GM19324 (cell line): ENCODE measurements around the gene MAP2K3.
"Not testable (repeated sequence)": the region's sequence is repeated elsewhere in the genome, so short reads cannot be mapped to it uniquely, and the experiment has no call there.

Experiments
- ATAC-seq: cut with Tn5 transposase; IDR thresholded peaks from one replicate; pipeline ENCODE4 v1.9.1; 2021; ENCODE audit warnings: mild to moderate bottlenecking, moderate library complexity; ENCODE audit not compliant: unreplicated experiment, low FRiP score

The MAP2K3 gene

DNA sequence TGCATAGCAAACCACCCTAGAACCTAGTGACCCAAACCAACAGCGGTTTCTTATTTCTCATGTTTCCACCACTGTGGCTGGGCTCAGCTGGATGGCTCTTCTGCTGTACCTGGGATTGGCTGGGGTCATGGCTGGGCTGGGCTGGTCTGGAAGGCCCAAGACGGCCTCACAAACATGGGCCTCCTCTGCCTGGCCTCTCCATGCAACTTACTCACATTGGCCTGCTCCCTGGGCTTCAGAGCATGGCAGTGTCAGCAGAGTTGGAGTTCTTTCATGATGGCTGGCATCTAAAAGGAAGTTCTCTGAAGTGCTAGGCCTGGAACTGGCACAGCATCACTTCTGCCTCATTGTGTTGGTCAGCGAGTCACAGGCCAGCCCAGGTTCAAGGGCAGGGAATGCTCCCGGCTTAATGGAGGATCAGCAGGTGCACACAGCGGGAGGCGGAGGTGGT, 24.4 kb downstream of the MAP2K3 start:
- ATAC-seq = not testable (repeated sequence)

DNA sequence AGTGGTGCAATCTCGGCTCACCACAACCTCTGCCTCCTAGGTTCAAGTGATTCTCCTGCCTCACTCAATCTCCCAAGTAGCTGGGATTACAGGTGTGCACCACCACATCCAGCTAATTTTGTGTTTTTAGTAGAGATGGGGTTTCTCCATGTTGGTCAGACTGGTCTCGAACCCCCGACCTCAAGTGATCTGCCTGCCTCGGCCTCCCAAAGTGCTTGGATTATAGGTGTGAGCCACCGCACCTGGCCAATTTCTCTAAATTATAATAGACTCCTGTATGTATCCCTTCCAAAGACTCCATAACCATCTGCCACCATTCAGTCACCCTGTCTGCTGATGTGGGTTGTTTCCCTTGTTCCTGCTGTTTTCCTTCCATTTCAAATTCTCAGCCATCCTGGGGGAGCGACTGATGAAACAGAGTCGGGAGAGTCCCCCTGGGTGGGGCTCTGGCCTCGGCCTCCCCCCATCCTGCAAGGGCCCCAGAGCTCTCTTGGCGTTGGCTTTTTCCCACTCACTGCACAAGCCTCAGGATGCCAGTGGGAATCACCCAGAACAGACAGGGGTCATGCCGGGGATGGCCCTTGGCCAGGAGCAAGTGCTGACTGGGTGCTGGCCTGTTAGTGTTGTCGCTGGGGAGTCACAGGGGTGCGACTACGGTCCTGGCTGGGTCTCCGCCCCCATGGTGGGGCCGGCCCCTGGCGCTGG, 25.7 kb downstream of the MAP2K3 start:
- not testable (repeated sequence) for ATAC-seq

DNA sequence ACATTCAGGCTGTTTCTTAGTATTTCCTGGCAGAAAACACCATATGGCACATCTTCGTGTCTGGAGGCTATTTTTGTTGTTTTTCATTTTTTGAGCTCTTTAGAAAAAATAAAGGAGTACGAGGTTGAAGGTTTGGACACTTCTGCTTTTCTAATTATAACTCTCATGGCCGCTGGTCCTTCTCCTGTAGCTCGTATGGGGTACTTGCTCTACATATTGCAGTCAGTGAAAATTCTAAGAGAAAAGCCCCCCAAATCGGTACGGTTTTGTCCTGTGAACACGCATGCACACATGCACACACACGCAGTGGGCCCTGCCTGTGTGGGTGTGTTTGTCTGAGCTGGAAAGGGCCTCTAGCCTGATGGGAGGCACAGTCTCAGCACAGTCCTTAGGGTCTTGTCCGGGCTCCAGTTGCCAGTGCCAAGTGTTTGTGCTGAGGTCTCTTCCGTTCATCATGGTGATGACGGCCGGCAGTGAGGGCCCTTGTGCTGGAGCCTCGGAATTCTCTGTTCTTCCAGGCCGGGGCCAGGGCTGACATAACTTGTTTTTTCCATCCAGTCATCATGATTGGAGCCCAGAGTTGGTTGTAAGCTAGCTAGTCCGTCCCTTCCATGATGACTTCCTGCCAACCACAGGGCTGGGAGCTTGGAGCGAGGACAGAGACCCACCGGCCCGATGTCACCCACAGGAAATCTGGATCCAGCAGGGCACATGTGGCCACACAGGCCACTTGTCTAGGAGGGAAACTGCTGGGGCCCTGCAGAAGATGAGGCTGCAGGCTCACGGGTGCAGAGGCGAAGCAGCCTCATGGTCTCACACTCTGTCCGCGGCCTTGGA, 26.5 kb downstream of the MAP2K3 start:
- not testable (repeated sequence) for ATAC-seq

DNA sequence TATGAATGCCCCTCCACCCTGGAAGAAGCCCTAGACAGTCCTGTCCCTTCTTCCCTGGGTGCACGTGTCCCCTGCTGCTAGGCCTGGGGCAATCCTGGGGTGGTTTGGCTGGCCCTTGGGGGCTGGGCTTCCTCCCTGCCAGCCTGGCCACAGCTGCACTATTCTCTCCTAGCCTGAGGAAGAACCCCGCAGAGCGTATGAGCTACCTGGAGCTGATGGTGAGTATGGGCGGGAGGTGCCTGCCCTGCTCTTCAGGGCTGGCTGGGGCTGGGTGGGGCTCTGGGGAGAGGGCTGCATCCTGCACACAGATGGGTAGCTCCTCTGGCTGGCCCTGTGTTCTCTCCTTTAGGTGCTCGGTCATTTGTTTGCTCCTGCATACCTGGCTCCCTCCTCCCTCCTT, 28.8 kb downstream of the MAP2K3 start:
- ATAC-seq = no peak

DNA sequence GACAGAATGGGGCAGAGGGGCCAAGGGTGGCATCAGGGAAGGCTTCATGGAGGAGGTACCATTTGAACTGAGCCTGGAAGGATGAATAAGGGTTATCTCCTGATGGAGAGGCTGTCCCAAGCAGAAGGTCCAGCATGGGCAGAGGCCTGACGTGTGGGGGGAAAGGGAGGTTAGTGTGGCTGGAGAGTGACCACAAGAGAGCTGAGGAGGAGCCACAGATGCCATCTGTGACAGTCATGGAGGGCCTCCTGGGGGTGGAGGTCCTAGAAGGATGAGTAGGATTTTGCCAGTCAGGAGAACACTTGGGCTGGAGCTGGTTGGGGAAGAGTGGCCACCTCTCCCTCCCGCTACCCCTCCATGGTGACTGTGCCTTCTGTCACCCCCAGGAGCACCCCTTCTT, 29.2 kb downstream of the MAP2K3 start:
- not testable (repeated sequence) for ATAC-seq

DNA sequence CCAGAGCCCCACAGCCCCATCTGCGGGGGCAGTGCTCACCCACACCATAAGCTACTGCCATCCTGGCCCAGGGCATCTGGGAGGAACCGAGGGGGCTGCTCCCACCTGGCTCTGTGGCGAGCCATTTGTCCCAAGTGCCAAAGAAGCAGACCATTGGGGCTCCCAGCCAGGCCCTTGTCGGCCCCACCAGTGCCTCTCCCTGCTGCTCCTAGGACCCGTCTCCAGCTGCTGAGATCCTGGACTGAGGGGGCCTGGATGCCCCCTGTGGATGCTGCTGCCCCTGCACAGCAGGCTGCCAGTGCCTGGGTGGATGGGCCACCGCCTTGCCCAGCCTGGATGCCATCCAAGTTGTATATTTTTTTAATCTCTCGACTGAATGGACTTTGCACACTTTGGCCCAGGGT, 29.8 kb downstream of the MAP2K3 start:
- ATAC-seq = not testable (repeated sequence)

DNA sequence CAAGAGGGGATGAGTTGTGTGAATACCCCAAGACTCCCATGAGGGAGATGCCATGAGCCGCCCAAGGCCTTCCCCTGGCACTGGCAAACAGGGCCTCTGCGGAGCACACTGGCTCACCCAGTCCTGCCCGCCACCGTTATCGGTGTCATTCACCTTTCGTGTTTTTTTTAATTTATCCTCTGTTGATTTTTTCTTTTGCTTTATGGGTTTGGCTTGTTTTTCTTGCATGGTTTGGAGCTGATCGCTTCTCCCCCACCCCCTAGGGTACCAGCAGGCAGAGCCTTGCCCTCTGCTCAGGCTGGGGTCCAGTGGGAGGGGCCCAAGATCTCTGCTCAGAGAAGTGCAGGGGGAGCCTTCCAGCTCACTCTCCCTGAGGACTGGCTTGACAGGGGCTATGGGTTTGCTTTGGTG, 30.2 kb downstream of the MAP2K3 start:
- ATAC-seq = not testable (repeated sequence)

DNA sequence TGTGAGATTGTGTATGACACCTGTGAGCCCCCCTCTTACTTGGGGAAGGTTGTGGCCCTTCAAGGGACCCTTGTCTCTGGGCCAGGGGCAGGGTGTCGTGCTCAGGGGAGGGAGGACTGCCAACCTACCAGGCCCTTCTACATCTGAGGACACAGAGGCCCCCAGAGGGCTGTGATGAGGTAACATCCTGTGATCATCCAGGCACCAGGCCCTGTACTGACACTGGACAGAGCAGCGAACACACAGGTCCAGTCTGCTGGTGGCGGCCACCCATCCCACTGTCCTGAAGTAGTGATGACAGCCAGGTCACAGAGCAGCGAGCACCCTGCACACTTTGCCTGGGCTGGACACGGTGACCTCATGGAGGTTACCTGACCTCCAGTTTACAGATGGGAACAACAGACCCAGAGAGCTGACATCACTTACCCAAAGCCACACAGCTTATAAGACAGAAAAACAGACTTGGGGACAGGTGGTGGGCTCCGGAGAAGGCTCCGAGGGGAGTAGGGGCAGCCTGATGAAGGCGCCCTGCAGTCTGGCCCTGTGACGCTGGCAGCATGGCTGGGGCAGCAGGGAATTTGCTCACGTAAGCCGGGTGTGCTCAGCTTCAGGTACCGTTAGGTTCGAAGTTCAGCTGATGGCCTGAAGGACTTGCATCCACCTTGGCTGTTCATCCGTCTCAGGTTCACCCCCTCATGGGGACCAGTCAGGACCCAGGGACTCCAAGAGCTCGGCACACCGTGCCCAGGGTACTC, 30.9 kb downstream of the MAP2K3 start:
- not testable (repeated sequence) for ATAC-seq

DNA sequence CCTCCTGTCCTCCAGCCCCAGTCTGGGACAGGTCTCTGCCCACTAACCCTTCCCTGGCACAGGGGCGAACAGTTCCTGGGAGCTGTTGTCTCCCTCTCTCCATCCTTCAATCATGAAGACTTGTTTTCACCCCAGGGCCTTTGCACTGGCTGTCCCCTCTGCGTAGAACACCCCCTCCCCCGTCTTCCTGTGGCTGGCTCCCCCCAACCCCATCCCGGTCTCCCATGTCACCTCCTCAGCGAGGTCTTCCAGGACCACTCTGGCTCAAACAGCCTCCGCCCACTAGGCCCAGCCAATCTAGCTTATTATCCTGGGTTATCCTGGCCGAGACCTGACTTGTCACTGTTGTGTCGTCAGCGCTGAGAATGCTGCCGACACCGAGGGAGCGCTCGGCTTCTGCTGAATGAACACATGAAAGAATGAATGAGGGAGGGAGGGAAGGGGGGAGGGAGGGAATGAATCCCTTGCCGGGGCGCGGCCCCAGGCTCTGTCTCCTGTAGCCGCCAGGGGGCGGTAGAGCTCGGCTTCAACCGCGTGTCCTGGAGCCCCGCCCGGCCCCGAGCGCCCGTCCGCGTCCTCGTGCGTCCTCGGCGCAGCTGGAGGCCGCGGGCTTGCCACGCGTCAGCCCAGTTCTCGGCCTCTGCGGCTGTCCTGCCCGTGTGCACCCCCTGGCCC, 31.8 kb downstream of the MAP2K3 start:
- not testable (repeated sequence) for ATAC-seq

DNA sequence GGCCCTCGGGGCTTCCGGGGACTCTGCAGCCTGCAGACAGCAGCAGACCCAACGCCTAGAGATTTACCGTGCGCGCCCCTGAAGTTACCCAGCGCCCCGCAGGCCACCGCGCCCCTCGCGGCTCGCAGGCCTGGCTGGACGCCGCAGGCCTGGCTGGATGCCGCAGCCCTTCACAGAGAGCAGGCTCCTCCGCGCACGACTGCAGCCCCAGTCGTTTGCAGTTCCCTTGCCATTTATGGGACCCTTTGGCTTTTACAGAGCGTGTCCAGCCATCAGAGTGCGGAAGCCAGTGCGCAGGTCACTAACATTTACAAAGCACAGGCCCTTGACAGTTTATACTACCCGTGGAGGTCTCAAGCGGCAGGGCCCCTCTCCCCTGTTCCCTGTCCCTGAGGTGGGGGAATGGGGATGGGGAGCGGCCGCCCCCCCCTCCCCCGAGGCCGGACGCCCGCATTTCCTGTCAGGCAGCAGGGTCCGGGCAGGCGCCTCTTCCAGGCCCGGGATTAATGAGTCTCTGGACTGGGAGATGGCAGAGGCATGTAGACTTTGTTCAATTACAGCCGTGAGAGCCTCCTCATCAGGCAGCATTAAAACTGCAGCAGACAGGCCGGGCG, 32.5 kb downstream of the MAP2K3 start:
- not testable (repeated sequence) for ATAC-seq

DNA sequence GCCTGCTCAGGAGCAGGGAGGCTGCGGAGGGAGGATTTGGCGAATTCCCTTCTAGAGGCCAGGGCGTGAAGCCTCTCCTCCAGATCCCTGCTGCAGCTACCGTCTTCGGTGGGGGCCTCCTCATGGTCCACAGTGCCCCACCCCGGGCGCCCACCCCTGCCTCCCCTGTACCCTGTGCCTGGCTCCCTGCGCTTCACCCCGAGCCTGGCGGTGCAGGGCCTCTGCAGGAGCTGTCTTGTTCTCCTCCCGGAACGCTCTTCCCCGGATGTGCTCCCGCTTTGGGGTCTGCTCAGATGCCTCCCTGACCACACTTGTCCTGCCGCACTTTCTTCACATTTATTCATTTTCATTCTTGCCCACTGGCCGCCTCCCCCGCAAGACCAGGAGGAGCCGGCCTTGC, 33.3 kb downstream of the MAP2K3 start:
- not testable (repeated sequence) for ATAC-seq

DNA sequence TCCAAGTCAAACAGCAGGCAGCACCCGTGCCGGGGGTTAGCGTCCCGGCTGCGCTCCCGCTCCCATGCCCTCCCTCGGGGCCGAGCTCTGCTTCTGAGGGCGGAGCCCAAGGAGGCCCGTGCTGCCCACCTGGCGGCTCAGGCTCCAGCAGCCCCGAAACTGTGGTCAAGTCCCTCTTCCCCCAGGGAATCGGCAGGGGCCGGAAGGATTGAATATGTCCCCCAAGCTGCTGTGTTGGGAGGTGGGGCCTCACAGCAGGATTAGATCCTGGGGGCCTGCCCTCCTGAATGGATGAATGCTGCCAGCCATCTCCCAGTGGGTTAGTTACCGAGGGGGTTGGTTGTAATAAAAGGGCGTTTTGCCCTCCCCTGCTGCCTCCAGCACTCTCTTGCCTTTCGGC, 33.9 kb downstream of the MAP2K3 start:
- no peak for ATAC-seq

DNA sequence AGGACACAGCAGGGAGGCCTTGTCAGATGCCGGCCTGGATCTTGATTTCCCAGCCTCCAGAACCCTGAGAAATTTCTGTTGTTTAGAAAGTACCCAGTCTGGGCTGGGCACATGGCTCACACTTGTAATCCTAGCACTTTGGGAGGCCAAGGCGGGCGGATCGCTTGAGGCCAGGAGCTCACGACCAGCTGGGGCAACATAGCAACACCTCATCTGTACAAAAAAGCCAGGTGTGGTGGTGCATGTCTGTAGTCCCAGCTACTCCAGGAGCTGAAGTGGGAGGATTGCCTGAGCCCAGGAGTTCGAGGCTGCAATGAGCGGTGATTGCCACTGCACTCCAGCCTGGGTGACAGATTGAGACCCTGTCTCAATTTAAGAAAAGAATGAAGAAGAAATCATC, 34.3 kb downstream of the MAP2K3 start:
- ATAC-seq = not testable (repeated sequence)

DNA sequence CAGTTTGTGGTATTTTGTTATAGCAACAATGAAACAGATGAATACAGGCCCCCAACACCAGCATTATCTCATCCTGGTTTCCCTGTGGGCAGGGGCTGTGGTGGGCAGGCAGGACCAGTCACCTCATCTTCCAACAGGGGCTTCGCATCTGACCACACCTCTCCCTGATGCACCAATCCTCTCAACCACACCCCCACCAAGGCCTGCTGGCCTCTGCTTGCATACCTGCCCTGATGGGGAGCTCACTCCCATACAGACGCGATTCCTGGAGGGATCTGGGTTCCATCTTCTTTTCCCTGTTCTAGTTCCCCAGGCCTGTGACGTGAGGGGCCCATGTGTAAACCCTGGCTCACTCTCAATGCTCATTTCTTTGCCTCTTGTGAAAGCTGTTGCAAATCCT, 34.7 kb downstream of the MAP2K3 start:
- ATAC-seq = not testable (repeated sequence)

DNA sequence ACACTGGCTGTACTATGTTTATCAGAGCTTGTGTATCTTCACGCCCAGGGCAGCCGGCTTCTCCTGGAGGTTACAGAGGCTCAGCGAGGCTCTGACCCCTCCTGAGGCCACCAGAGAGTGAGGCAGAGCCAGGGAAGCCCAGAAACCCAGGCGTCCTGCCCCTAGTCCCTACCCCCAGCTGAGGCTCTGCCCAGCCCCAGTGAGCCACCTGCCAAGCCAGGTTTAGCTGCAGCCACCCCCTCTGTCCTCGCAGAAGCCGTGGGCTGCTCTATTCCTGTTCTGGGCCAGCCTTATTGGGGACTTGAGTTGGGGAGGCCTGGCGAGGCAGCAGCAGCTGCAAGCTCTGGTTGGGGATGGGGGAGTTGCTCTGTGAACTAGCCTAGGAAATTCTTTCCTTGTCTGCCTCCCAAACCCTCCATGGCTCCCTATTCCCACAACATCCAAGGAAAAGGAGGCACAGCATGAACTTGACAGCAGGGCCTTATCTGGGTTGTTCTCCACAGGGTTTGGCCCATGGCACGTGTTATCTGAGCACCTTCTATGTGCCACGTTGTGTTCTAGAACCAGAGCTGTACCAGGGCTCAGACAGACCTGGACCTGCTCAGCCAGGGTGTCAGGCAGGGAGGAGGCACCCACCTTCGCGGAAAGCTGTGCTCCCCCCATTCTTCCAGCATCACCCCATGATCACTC, 35.3 kb downstream of the MAP2K3 start:
- ATAC-seq = not testable (repeated sequence)

DNA sequence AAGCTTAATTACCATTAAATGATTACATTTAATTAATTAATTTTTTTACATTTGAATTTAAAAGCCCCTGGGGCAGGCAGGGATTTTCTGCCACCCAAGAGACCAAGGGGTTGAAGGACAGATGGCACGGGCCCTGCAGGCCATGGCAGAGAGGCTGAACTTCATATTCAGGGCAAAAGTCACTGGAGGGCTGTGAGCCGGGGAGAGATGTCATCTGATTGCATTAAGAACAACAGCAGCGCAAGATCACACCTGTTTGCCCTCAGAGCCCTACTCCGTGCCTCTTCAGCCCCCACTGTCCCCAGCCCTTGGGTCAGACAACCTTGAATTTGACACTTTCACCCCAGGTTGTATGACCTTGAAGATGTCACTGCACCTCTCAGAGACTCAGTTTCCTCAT, 35.9 kb downstream of the MAP2K3 start:
- ATAC-seq = not testable (repeated sequence)

DNA sequence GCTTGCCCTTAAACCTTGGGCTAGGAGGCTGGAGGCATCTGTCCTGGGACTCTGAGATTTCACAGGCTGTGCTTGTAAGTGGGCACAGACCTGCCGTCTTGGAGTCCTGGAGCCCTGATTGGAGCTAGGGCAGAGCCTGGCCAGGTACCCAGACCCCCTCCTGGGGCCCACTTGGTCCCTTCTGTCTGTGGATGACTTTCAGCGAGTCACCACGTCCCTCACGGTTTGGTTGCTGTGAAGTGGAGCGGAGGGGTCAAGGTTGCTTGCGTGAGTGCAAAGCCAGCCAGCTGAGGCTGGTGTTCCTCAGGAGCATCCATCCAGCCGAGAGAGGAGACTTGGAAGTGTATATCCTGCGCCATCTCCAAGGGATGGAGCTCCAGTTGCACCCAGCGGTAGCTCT, 36.5 kb downstream of the MAP2K3 start:
- not testable (repeated sequence) for ATAC-seq

DNA sequence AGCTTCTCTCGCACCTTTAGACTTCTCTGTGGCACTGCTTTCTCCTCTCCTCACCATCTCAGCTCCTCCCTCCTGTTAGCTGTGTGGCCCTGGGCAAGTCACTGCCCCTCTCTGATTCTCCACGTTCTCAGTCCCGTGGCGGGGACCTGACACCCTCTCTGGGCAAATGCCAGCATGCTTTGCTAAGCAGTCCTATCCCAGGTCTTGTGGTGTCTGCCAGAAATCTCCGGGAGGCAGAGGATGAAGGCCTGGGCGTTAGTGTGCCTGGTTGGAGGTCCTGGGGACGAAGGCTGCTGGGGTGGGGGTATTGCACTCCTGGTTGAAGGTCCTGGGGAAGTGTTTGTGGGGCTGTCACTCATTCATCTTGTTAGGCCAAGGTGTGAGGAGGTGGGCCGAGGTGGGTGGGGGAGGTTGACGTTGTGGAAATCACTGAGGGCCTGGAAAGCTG, 37.3 kb downstream of the MAP2K3 start:
- ATAC-seq = not testable (repeated sequence)
